H1 (cell line): Measurements from ENCODE around the gene LINC01488. TPM values are rescaled to one million over a fixed set of nuclear protein-coding genes. Genes with fewer than 3 reads are reported as not detected.

ENCODE experiments used
- CTCF ChIA-PET: fragments of 300-600 bp; sonication (Branson Sonifier 250); formaldehyde crosslinking; loops from one replicate; lab custom pipeline; 2021; ENCODE audit not compliant: partially characterized antibody; lab: Charles Lee
- POLR2A ChIA-PET: fragments of 300-600 bp; sonication (Branson Sonifier 250); formaldehyde crosslinking; loops from one replicate; lab custom pipeline; 2021; ENCODE audit warnings: inconsistent platforms; ENCODE audit not compliant: partially characterized antibody; lab: Charles Lee
- DNase-seq, 2 experiments: peaks; one replicate each; pipeline versions ENCODE4 v3.0.0 to v3.0.0-alpha.2; 2010 to 2022; ENCODE audit warnings: low spot score in 2 of 2, low read depth in 1 of 2, mixed read lengths in 1 of 2
- FAIRE-seq: peaks from 2 replicates; lab custom pipeline; 2011; peaks lifted over from hg19 to GRCh38; lab: Jason Lieb, UNC
- H2AFZ ChIP-seq: 2 replicates; pipeline ENCODE4 v1.8.1; 2012; ENCODE audit warnings: low read length, inconsistent platforms
- H2AK5ac ChIP-seq: 2 replicates; pipeline ENCODE4 v1.6.1; 2013; ENCODE audit warnings: low read depth, low read length
- H2BK120ac ChIP-seq: replicated peaks from 2 replicates; pipeline ENCODE3; 2013; ENCODE audit warnings: low read depth, low read length, inconsistent platforms
- H2BK12ac ChIP-seq: 2 replicates; pipeline ENCODE4 v1.6.1; 2013; ENCODE audit warnings: low read depth, low read length
- H2BK15ac ChIP-seq: 2 replicates; pipeline ENCODE4 v1.6.1; 2013; ENCODE audit warnings: low read length
- H2BK20ac ChIP-seq: 2 replicates; pipeline ENCODE4 v1.6.1; 2013; ENCODE audit warnings: low read length
- H2BK5ac ChIP-seq: 2 replicates; pipeline ENCODE4 v1.6.1; 2013; ENCODE audit warnings: low read depth, low read length
- H3K14ac ChIP-seq: 2 replicates; pipeline ENCODE4 v1.6.1; 2013; ENCODE audit warnings: inconsistent platforms; ENCODE audit not compliant: insufficient read length
- H3K18ac ChIP-seq: 2 replicates; pipeline ENCODE4 v1.6.1; 2013; ENCODE audit warnings: low read length; ENCODE audit errors: extremely low read depth
- H3K23ac ChIP-seq: 2 replicates; pipeline ENCODE4 v1.6.1; 2013; ENCODE audit warnings: inconsistent platforms; ENCODE audit not compliant: insufficient read length
- H3K23me2 ChIP-seq: 2 replicates; pipeline ENCODE4 v1.6.1; 2013; ENCODE audit warnings: low read depth, low read length
- H3K27ac ChIP-seq: 2 replicates; pipeline ENCODE4 v1.6.1; 2011; ENCODE audit warnings: low read depth, low read length, inconsistent platforms
- H3K27me3 ChIP-seq, 4 experiments: replicated peaks in 1 of 4; 1 replicate in 1 of 4; 2 replicates in 3 of 4; pipeline versions ENCODE4 v1.6.1 to v1.8.1; 2011 to 2013; ENCODE audit warnings: low read length in 3 of 4, mild to moderate bottlenecking in 3 of 4, inconsistent platforms in 2 of 4, mixed read lengths in 2 of 4, moderate library complexity in 1 of 4; ENCODE audit not compliant: control insufficient read depth in 3 of 4, insufficient read depth in 3 of 4; ENCODE audit errors: extremely low read depth in 1 of 4
- H3K36me3 ChIP-seq, 4 experiments: 2 replicates each; pipeline versions ENCODE4 v1.6.1 to v1.8.1; 2011 to 2013; ENCODE audit warnings: mild to moderate bottlenecking in 4 of 4, low read length in 3 of 4, moderate library complexity in 2 of 4, control low read depth in 1 of 4, inconsistent platforms in 1 of 4; ENCODE audit not compliant: insufficient read depth in 4 of 4, control insufficient read depth in 2 of 4
- H3K4ac ChIP-seq: replicated peaks from 2 replicates; pipeline ENCODE3; 2013; ENCODE audit warnings: low read length, low read depth, mixed read lengths, inconsistent platforms; ENCODE audit not compliant: insufficient read length
- H3K4me1 ChIP-seq, 4 experiments: replicated peaks in 1 of 4; 1 replicate in 1 of 4; 2 replicates in 3 of 4; pipeline versions ENCODE4 v1.6.1 to v1.8.1; 2011 to 2013; ENCODE audit warnings: low read length in 3 of 4, inconsistent platforms in 2 of 4, mixed read lengths in 1 of 4; ENCODE audit not compliant: insufficient read depth in 4 of 4, control insufficient read depth in 3 of 4
- H3K4me2 ChIP-seq, 2 experiments: 2 replicates each; pipeline versions ENCODE4 v1.6.1 to v1.8.1; 2011 to 2013; ENCODE audit warnings: low read depth in 2 of 2, low read length in 2 of 2, control low read depth in 1 of 2, inconsistent platforms in 1 of 2, mild to moderate bottlenecking in 1 of 2; ENCODE audit not compliant: insufficient read depth in 1 of 2
- H3K4me3 ChIP-seq, 4 experiments: fragments of 200-600, 300-600 bp in 1 of 4; sonication (generic), shearing (Covaris generic), sonication (Bioruptor Twin) in 1 of 4; 2 replicates each; pipeline versions ENCODE4 v1.5.1 to v1.8.1; 2011 to 2016; ENCODE audit warnings: low read length in 4 of 4, low read depth in 3 of 4, control low read depth in 2 of 4, inconsistent platforms in 2 of 4, mild to moderate bottlenecking in 2 of 4, mixed read lengths in 1 of 4, moderate library complexity in 1 of 4; ENCODE audit not compliant: insufficient read depth in 2 of 4; ENCODE audit errors: extremely low read depth in 1 of 4
- H3K56ac ChIP-seq: replicated peaks from 2 replicates; pipeline ENCODE3; 2013; ENCODE audit warnings: low read depth, mild to moderate bottlenecking, mixed read lengths, low read length, inconsistent platforms; ENCODE audit not compliant: insufficient read length
- H3K79me1 ChIP-seq: 2 replicates; pipeline ENCODE4 v1.6.1; 2013; ENCODE audit warnings: low read depth, low read length, control low read depth
- H3K79me2 ChIP-seq, 2 experiments: 2 replicates each; pipeline versions ENCODE4 v1.6.1 to v1.8.1; 2012 to 2013; ENCODE audit warnings: low read length in 2 of 2, mild to moderate bottlenecking in 2 of 2, inconsistent platforms in 1 of 2; ENCODE audit not compliant: insufficient read depth in 2 of 2, control insufficient read depth in 1 of 2
- H3K9ac ChIP-seq, 4 experiments: replicated peaks in 1 of 4; 1 replicate in 1 of 4; 2 replicates in 3 of 4; pipeline versions ENCODE4 v1.6.1 to v1.8.1; 2011 to 2013; ENCODE audit warnings: low read depth in 3 of 4, low read length in 3 of 4, control low read depth in 2 of 4, mild to moderate bottlenecking in 2 of 4, moderate library complexity in 2 of 4, inconsistent platforms in 1 of 4; ENCODE audit errors: extremely low read depth in 1 of 4
- H3K9me3 ChIP-seq, 2 experiments: 2 replicates each; pipeline versions ENCODE4 v1.6.1 to v1.8.1; 2012 to 2013; ENCODE audit warnings: mild to moderate bottlenecking in 2 of 2, moderate library complexity in 2 of 2, control low read depth in 1 of 2, inconsistent platforms in 1 of 2, low read depth in 1 of 2, low read length in 1 of 2, mixed read lengths in 1 of 2; ENCODE audit not compliant: insufficient read depth in 2 of 2
- H4K20me1 ChIP-seq, 2 experiments: replicated peaks in 1 of 2; 2 replicates each; pipeline versions ENCODE3 to v1.8.1; 2011 to 2013; ENCODE audit warnings: inconsistent platforms in 2 of 2, low read length in 2 of 2, mild to moderate bottlenecking in 1 of 2; ENCODE audit not compliant: insufficient read depth in 2 of 2, control insufficient read depth in 1 of 2
- H4K5ac ChIP-seq: 2 replicates; pipeline ENCODE4 v1.6.1; 2013; ENCODE audit warnings: low read length, low read depth, mixed read lengths, inconsistent platforms; ENCODE audit not compliant: insufficient read length
- H4K8ac ChIP-seq: 2 replicates; pipeline ENCODE4 v1.8.0; 2013; ENCODE audit warnings: mild to moderate bottlenecking, moderate library complexity, low read length, inconsistent platforms; ENCODE audit not compliant: insufficient read depth; ENCODE audit errors: extremely low read depth
- H4K91ac ChIP-seq: replicated peaks from 2 replicates; pipeline ENCODE3; 2013; ENCODE audit warnings: low read length, mixed read lengths, inconsistent platforms; ENCODE audit not compliant: insufficient read length
- ATF3 ChIP-seq: IDR thresholded peaks from 2 replicates; pipeline ENCODE4 v1.6.1; 2011; ENCODE audit warnings: low read depth, mild to moderate bottlenecking, low read length; ENCODE audit not compliant: insufficient read depth
- BRCA1 ChIP-seq: IDR thresholded peaks from 2 replicates; pipeline ENCODE4 v1.6.1; 2012; ENCODE audit warnings: low read depth, low read length, improper control_type of control experiment
- CBX8 ChIP-seq: fragments of 300-800, 300-1000 bp; sonication (generic); IDR thresholded peaks from 2 replicates; pipeline ENCODE4 v1.7.1; 2016; ENCODE audit warnings: low read depth, low read length, borderline replicate concordance
- CHD2 ChIP-seq: IDR thresholded peaks from 2 replicates; pipeline ENCODE4 v1.6.1; 2012; ENCODE audit warnings: low read length, improper control_type of control experiment
- CTBP2 ChIP-seq: IDR thresholded peaks from 2 replicates; pipeline ENCODE4 v1.7.0; 2011; ENCODE audit warnings: borderline replicate concordance, mild to moderate bottlenecking, moderate library complexity, mixed read lengths, low read length; ENCODE audit not compliant: insufficient read depth, insufficient read length
- EP300 ChIP-seq, 2 experiments: IDR thresholded peaks; 1 replicate in 1 of 2; 2 replicates in 1 of 2; pipeline ENCODE4 v1.6.1; 2011 to 2012; ENCODE audit warnings: low read depth in 2 of 2, low read length in 2 of 2, mild to moderate bottlenecking in 2 of 2, borderline replicate concordance in 1 of 2, inconsistent platforms in 1 of 2, moderate library complexity in 1 of 2
- HDAC2 ChIP-seq, 2 experiments: fragments of 300-600 bp in 1 of 2; sonication (generic) in 1 of 2; IDR thresholded peaks; 2 replicates each; pipeline ENCODE4 v1.6.1; 2011 to 2012; ENCODE audit warnings: low read depth in 2 of 2, low read length in 2 of 2, mild to moderate bottlenecking in 2 of 2, moderate library complexity in 2 of 2, borderline replicate concordance in 1 of 2, inconsistent platforms in 1 of 2
- SIX5 ChIP-seq: IDR thresholded peaks from 2 replicates; pipeline ENCODE4 v1.6.1; 2011; ENCODE audit warnings: mild to moderate bottlenecking, low read depth, low read length
- SP2 ChIP-seq: IDR thresholded peaks from 2 replicates; pipeline ENCODE4 v1.6.1; 2012; ENCODE audit warnings: mild to moderate bottlenecking, low read length, inconsistent platforms
- TBP ChIP-seq: IDR thresholded peaks from 2 replicates; pipeline ENCODE4 v1.6.1; 2011; ENCODE audit warnings: low read depth, low read length, improper control_type of control experiment
- WGBS, 2 experiments: shearing (Covaris generic) in 1 of 2; methylation state at CpG; one replicate each; pipeline versions ENCODE4 v1.1.6 to v1.1.7; 2013 to 2015; ENCODE audit warnings: low lambda C conversion rate in 2 of 2, mixed read lengths in 2 of 2, inconsistent platforms in 1 of 2, low coverage in 1 of 2, missing lambda C conversion rate in 1 of 2; ENCODE audit not compliant: insufficient replicate concordance in 2 of 2, insufficient coverage in 1 of 2, insufficient read length in 1 of 2; ENCODE audit errors: extremely low coverage in 1 of 2, missing lambda C conversion rate in 1 of 2; 5-methylcytosine and 5-hydroxymethylcytosine counted together
- polyA plus RNA-seq, 7 experiments: library from polyadenylated mRNA; depleted of rRNA in 3 of 7; stranded (reverse) in 5 of 7; unstranded in 2 of 7; fragments of >200 nt in 5 of 7; fragments of 200-250 nt in 2 of 7; gene quantifications; 1 replicate in 5 of 7; 2 replicates in 1 of 7; 4 replicates in 1 of 7; pipeline versions ENCODE4 v1.2.1 to v1.2.3, GENCODE V29; 2011 to 2013; ENCODE audit warnings: missing spikeins in 2 of 7, mixed read lengths in 2 of 7
- total RNA-seq: library from RNA; stranded (reverse); fragmentation: NEBNext Ultra II Directional; extraction: Animal tissue kit (Norgen Biotek cat#: 25700); gene quantifications from 2 replicates; pipeline ENCODE4 v1.2.1, GENCODE V29; 2021
- TF ChIP-seq, protein P1 (sequence below): IDR thresholded peaks from 2 replicates; pipeline ENCODE4 v1.6.1; 2012; ENCODE audit warnings: inconsistent platforms

The LINC01488 gene
- total and polyA plus RNA-seq, 2 of the 8 experiments (the other 6 are each of a cell fraction or from before 2014, with no cell fraction given) = not detected

GRCh38 chr11:69542314-69543168 is 61.1 kb downstream of the LINC01488 start:
- FAIRE-seq = no peak
- Histone ChIP-seq H3K4me3 (no peak overlapping the region), H3K36me3 (no peaks in the 10 kb centered on the region), H4K91ac (no peak overlapping the region), H3K9ac (no peak overlapping the region), H3K4me1 (peaks cover 0 to 9% (median 2%) of the 10 kb centered on the region in 4 experiments; a peak in 2 of 7 replicates), H3K27ac (no peak overlapping the region), H3K14ac (no peak overlapping the region), H3K23ac (no peak overlapping the region), H3K4ac (no peak overlapping the region), H2BK15ac (peak overlapping the region; percentile 92), H2BK120ac (no peak overlapping the region), H4K8ac (0 out of 2 replicates have a peak overlapping the region, but pooled peaks have one; percentile 53), H3K18ac (no peak overlapping the region), H2BK20ac (no peak overlapping the region), H3K79me1 (no peaks in the 10 kb centered on the region), H3K4me2 (no peak overlapping the region), H3K9me3 (no peaks in the 10 kb centered on the region), H2AFZ (no peak overlapping the region), H4K20me1 (no peaks in the 10 kb centered on the region), H2BK5ac (no peak overlapping the region), H3K56ac (no peak overlapping the region), H3K27me3 (no peaks in the 10 kb centered on the region), H3K23me2 (no peaks in the 10 kb centered on the region), H2BK12ac (peak overlapping the region; percentile 27; the same call in 1 of the 2 replicates), H3K79me2 (no peaks in the 10 kb centered on the region), H2AK5ac (no peak overlapping the region), H4K5ac (no peak overlapping the region)
- 90% methylated on average over 40 of the region's 42 CpGs; no CpG with 5 or more reads in 1 of the 2 experiments for WGBS, 2 experiments
- ChIA-PET CTCF (interaction anchor here (0.7 kb wide), 1 partner anchor 56 kb away, joined by 3 read pairs; no protein-coding TSS in a partner anchor), POLR2A (no interaction called here)
- no peak for DNase-seq
- TF ChIP-seq HDAC2 (IDR thresholded peaks at IDR 0.05; ENCODE audit: borderline replicate concordance in 1 of 2, low read depth in 2 of 2, low read length in 2 of 2) = no peak
- TF ChIP-seq TBP = no peak
- no peak for TF ChIP-seq EP300 (IDR thresholded peaks at IDR 0.05; ENCODE audit: borderline replicate concordance in 1 of 2, low read depth in 2 of 2, low read length in 2 of 2)
- no peak for TF ChIP-seq SP2
- TF ChIP-seq SIX5 = no peak
- TF ChIP-seq BRCA1 = no peak
- TF ChIP-seq CTBP2 = no peak
- TF ChIP-seq, protein P1, sequence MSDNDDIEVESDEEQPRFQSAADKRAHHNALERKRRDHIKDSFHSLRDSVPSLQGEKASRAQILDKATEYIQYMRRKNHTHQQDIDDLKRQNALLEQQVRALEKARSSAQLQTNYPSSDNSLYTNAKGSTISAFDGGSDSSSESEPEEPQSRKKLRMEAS = no peak
- no peak for TF ChIP-seq CBX8
- no peak for TF ChIP-seq CHD2
- TF ChIP-seq ATF3 = no peak
